HepG2 (cell line): ENCODE measurements around the gene GNB3. TPM values are rescaled to one million over a fixed set of nuclear protein-coding genes. Genes with fewer than 3 reads are reported as not detected.

ENCODE experiments used
- ARHGAP35 ChIP-seq: sonication (generic); formaldehyde crosslinking; IDR thresholded peaks from 2 replicates; pipeline ENCODE4 v1.9.0; 2022; ENCODE audit warnings: mild to moderate bottlenecking, inconsistent platforms, moderate library complexity, missing genetic modification reagents, borderline replicate concordance
- BORCS8-MEF2B ChIP-seq: sonication (generic); formaldehyde crosslinking; IDR thresholded peaks from 2 replicates; pipeline ENCODE4 v1.8.0; 2022; ENCODE audit warnings: mild to moderate bottlenecking, missing genetic modification reagents
- CAMTA2 ChIP-seq: sonication (generic); formaldehyde crosslinking; IDR thresholded peaks from 2 replicates; pipeline ENCODE4 v1.4.0; 2020; ENCODE audit warnings: mild to moderate bottlenecking, missing genetic modification reagents, borderline replicate concordance
- ERF ChIP-seq: IDR thresholded peaks from 2 replicates; pipeline ENCODE4 v1.6.1; 2018; ENCODE audit warnings: missing biosample characterization, missing genetic modification reagents
- JARID2 ChIP-seq: sonication (generic); formaldehyde crosslinking; IDR thresholded peaks from 2 replicates; pipeline ENCODE4 v1.8.1; 2023; ENCODE audit warnings: missing genetic modification reagents, inconsistent platforms; ENCODE audit not compliant: insufficient replicate concordance
- JUN ChIP-seq: sonication (generic); formaldehyde crosslinking; IDR thresholded peaks from 2 replicates; pipeline ENCODE4 v1.4.0; 2020; ENCODE audit warnings: mild to moderate bottlenecking, missing genetic modification reagents
- MXI1 ChIP-seq: IDR thresholded peaks from 3 replicates; pipeline ENCODE4 v1.6.1; 2012; ENCODE audit warnings: low read depth, low read length, inconsistent platforms, borderline replicate concordance
- PHF8 ChIP-seq: sonication (generic); formaldehyde crosslinking; IDR thresholded peaks from 2 replicates; pipeline ENCODE4 v1.5.0; 2020; ENCODE audit warnings: missing genetic modification reagents
- RBM39 ChIP-seq: fragments of 200-400 bp; formaldehyde crosslinking; IDR thresholded peaks from one replicate; pipeline ENCODE4 v1.6.1; 2018; ENCODE audit warnings: antibody characterized with exemption, mild to moderate bottlenecking, low read depth, low read length; ENCODE audit not compliant: poor library complexity, severe bottlenecking
- RELA ChIP-seq: sonication (generic); formaldehyde crosslinking; IDR thresholded peaks from 2 replicates; pipeline ENCODE4 v1.4.0; 2020; ENCODE audit warnings: missing genetic modification reagents
- SOX6 ChIP-seq, 2 experiments: fragments of 450-650 bp in 1 of 2; sonication (generic) in 1 of 2; formaldehyde crosslinking in 1 of 2; IDR thresholded peaks; 2 replicates each; pipeline versions ENCODE4 v1.4.0 to v1.6.1; 2017 to 2020; ENCODE audit warnings: antibody characterized with exemption in 1 of 2, mild to moderate bottlenecking in 1 of 2, missing genetic modification reagents in 1 of 2
- XBP1 ChIP-seq: sonication (generic); formaldehyde crosslinking; IDR thresholded peaks from 2 replicates; pipeline ENCODE4 v1.5.0; 2020; ENCODE audit warnings: missing genetic modification reagents
- ZC3H13 ChIP-seq: sonication (generic); formaldehyde crosslinking; IDR thresholded peaks from 2 replicates; pipeline ENCODE4 v1.8.1; 2023; ENCODE audit warnings: mild to moderate bottlenecking, missing genetic modification reagents, moderate library complexity
- ZFP36L2 ChIP-seq: sonication (generic); formaldehyde crosslinking; IDR thresholded peaks from 2 replicates; pipeline ENCODE4 v1.4.0; 2020; ENCODE audit warnings: missing genetic modification reagents
- ZMYM3 ChIP-seq: sonication (generic); formaldehyde crosslinking; IDR thresholded peaks from 2 replicates; pipeline ENCODE4 v1.5.1; 2020; ENCODE audit warnings: mild to moderate bottlenecking, missing genetic modification reagents
- ZNF251 ChIP-seq: sonication (generic); formaldehyde crosslinking; IDR thresholded peaks from 2 replicates; pipeline ENCODE4 v1.9.0; 2021; ENCODE audit warnings: mild to moderate bottlenecking, missing genetic modification reagents
- ZNF382 ChIP-seq: sonication (generic); formaldehyde crosslinking; IDR thresholded peaks from 2 replicates; pipeline ENCODE4 v1.5.0; 2020; ENCODE audit warnings: missing genetic modification reagents, mild to moderate bottlenecking, borderline replicate concordance
- ZNF567 ChIP-seq: sonication (generic); formaldehyde crosslinking; IDR thresholded peaks from 2 replicates; pipeline ENCODE4 v1.8.1; 2023; ENCODE audit warnings: mild to moderate bottlenecking, missing genetic modification reagents, borderline replicate concordance
- ZNF761 ChIP-seq: sonication (generic); formaldehyde crosslinking; conservative IDR thresholded peaks from 2 replicates; pipeline ENCODE4 v1.4.0; 2020; ENCODE audit warnings: mild to moderate bottlenecking, missing genetic modification reagents
- polyA plus RNA-seq, 8 experiments: library from polyadenylated mRNA; depleted of rRNA in 3 of 8; stranded (reverse) in 7 of 8; unstranded in 1 of 8; fragments of >200 nt; fragmentation: Illumina TruSeq in 4 of 8; extraction: Trizol in 4 of 8; gene quantifications; 2 replicates each; pipeline versions ENCODE4 v1.2.1 to v1.2.3, GENCODE V29; 2011 to 2016; ENCODE audit warnings: low read depth in 4 of 8, missing spikeins in 1 of 8, mixed read lengths in 1 of 8; ENCODE audit not compliant: insufficient read depth in 1 of 8
- total RNA-seq, 5 experiments: library from RNA; depleted of rRNA; stranded (reverse); fragments of >200 nt; fragmentation: Illumina TruSeq; extraction: Trizol; gene quantifications; 2 replicates each; pipeline ENCODE4 v1.2.3, GENCODE V29; 2016; ENCODE audit warnings: low read depth in 1 of 5
- TF ChIP-seq, protein P1 (sequence below): sonication (generic); formaldehyde crosslinking; conservative IDR thresholded peaks from 2 replicates; pipeline ENCODE4 v1.8.0; 2022; ENCODE audit warnings: mild to moderate bottlenecking, moderate library complexity, missing genetic modification reagents
- TF ChIP-seq, protein P2 (sequence below): sonication (generic); formaldehyde crosslinking; IDR thresholded peaks from 2 replicates; pipeline ENCODE4 v1.4.0; 2020; ENCODE audit warnings: missing genetic modification reagents

The GNB3 gene
- total and polyA plus RNA-seq, 2 of the 13 experiments (the other 11 are each of a cell fraction or from before 2014, with no cell fraction given), result 1.3 to 3.6 TPM

DNA sequence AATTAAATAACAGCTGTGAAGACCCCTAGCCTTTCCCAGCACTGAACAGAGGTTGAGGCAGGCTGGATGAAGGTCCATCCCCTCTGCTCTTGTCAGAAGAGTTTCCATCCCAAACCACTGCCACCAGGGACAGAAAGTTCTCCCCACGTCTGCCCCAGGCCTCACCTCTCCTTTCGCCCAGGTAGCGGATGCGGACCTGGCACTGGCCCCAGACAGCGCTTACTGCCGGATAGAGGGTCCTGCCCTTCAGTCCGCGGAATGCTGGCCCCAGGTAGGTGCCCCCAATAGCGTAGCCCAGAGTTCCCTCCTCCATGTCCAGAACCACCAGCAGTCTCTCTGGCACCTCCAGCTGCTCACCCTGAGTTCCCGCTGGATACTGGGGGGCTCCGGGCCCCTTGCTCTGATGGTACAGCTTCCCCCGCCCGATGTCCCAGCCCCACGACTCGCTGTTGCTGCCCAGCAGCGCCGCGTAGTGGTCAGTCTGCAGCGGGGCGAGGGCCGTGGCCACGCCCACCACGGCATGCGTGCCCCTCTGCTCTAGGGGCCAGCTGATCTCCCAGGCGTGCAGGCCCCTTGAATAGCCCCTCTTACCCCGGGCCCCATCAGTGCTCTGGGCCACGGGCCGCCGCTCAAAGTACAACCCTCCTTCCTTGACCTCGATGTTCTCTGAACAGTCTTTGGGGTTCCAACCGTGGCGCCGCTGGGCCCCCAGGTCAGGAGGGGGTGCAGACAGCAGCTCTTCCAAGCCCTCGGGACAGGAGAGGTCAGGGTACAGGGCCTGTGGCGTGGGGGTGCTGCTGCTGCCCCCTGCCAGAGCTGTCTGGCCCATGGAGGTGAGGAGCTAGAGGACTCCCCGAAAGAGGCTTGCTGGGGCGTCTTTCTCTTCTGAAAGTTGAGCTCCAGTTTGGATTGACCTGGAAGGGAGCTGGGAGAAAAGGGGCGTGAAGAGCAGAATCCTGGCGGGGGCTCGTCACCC, 31.6 kb downstream of the GNB3 start (continued):
- TF ChIP-seq, protein P1, sequence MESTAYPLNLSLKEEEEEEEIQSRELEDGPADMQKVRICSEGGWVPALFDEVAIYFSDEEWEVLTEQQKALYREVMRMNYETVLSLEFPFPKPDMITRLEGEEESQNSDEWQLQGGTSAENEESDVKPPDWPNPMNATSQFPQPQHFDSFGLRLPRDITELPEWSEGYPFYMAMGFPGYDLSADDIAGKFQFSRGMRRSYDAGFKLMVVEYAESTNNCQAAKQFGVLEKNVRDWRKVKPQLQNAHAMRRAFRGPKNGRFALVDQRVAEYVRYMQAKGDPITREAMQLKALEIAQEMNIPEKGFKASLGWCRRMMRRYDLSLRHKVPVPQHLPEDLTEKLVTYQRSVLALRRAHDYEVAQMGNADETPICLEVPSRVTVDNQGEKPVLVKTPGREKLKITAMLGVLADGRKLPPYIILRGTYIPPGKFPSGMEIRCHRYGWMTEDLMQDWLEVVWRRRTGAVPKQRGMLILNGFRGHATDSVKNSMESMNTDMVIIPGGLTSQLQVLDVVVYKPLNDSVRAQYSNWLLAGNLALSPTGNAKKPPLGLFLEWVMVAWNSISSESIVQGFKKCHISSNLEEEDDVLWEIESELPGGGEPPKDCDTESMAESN, result 0 out of 2 replicates have a peak, but pooled peaks have one; percentile 16
- TF ChIP-seq RELA (CRISPR knock-in tag) (no peak), ZNF761 (CRISPR knock-in tag) (peak; percentile 81; the same call in 1 of the 2 replicates), MXI1 (peak; percentile 94; the same call in 2 of the 3 replicates), ERF (CRISPR knock-in tag) (0 out of 2 replicates have a peak, but pooled peaks have one; percentile 22), ZNF567 (CRISPR knock-in tag) (peak; percentile 65; the same call in 1 of the 2 replicates), ZNF382 (no peak), ZNF251 (0 out of 2 replicates have a peak, but pooled peaks have one; percentile 34), ZC3H13 (CRISPR knock-in tag) (no peak; the same call in none of the 2 replicates), SOX6 (IDR thresholded peaks at IDR 0.05) (no peak), SOX6 (CRISPR knock-in tag; IDR thresholded peaks at IDR 0.05) (no peak; the same call in 1 of the 2 replicates), PHF8 (CRISPR knock-in tag) (peak; percentile 53), ARHGAP35 (CRISPR knock-in tag) (0 out of 2 replicates have a peak, but pooled peaks have one; percentile 20), CAMTA2 (CRISPR knock-in tag) (no peak), JARID2 (CRISPR knock-in tag) (no peak), RBM39 (peak; percentile 34), BORCS8-MEF2B (CRISPR knock-in tag) (peak; percentile 32; the same call in 1 of the 2 replicates), ZMYM3 (CRISPR knock-in tag) (no peak), JUN (no peak), XBP1 (CRISPR knock-in tag) (no peak), ZFP36L2 (CRISPR knock-in tag) (no peak)
- TF ChIP-seq, protein P2, sequence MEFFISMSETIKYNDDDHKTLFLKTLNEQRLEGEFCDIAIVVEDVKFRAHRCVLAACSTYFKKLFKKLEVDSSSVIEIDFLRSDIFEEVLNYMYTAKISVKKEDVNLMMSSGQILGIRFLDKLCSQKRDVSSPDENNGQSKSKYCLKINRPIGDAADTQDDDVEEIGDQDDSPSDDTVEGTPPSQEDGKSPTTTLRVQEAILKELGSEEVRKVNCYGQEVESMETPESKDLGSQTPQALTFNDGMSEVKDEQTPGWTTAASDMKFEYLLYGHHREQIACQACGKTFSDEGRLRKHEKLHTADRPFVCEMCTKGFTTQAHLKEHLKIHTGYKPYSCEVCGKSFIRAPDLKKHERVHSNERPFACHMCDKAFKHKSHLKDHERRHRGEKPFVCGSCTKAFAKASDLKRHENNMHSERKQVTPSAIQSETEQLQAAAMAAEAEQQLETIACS (CRISPR knock-in tag), result peak; percentile 11; the same call in 1 of the 2 replicates
